ENCODE measurements around the gene CCDC134.

CCDC134 gene

DNA sequence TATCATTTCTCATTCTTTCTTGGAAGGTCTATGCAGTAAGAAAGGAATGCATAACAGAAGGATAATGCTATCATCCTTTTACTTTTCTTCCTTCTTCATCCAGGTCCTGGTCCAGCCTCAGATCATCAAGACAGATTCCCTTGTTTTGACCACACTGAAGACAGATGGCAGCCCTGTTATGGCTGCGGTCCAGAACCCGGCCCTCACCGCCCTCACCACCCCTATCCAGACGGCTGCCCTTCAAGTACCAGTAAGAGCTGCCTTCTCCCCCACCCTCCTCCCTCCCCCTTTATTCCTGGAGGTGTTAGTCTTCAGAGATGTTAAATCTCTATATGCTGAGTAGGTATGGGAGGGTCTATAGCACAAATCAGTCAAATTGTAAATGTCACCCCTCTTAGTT lies 70.3 kb downstream of the CCDC134 start:
- H3K27ac ChIP-seq: no peak overlapping the region
- ChIA-PET POLR2A (ENCODE audit: low non-redundant PET) (interaction anchor here (0.6 kb wide), 1 partner anchor 196 kb away, joined by 6 read pairs; no protein-coding TSS in a partner anchor), CTCF (no interaction called here)
- no peak for DNase-seq (ENCODE audit: low spot score)
- TF ChIP-seq, protein P1, sequence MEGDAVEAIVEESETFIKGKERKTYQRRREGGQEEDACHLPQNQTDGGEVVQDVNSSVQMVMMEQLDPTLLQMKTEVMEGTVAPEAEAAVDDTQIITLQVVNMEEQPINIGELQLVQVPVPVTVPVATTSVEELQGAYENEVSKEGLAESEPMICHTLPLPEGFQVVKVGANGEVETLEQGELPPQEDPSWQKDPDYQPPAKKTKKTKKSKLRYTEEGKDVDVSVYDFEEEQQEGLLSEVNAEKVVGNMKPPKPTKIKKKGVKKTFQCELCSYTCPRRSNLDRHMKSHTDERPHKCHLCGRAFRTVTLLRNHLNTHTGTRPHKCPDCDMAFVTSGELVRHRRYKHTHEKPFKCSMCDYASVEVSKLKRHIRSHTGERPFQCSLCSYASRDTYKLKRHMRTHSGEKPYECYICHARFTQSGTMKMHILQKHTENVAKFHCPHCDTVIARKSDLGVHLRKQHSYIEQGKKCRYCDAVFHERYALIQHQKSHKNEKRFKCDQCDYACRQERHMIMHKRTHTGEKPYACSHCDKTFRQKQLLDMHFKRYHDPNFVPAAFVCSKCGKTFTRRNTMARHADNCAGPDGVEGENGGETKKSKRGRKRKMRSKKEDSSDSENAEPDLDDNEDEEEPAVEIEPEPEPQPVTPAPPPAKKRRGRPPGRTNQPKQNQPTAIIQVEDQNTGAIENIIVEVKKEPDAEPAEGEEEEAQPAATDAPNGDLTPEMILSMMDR (conservative IDR thresholded peaks at IDR 0.05; ENCODE audit: low read depth): no peak

DNA sequence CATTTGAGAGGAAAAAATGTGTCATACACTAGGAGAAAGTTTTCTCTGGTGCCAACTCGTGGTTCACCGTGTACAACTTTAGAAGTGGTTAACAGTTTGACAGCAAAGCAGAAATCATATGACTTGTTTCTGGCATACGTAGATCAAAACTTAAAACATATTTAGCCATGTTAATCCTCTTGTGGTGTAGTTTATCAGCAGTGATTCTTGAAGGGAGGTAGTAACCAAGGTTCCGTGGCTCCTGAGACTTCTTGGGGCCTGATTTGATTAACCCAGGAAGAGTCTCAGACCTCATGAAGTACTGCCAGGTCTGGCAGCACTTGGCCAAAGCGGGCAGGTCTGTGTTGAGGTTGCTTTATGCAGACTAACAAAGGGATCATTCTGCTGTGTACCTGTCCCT lies 72.9 kb downstream of the CCDC134 start:
- DNase-seq (ENCODE audit: low spot score): no peak
- H3K27ac ChIP-seq: no peak overlapping the region
- POLR2A ChIA-PET (ENCODE audit: low non-redundant PET): no interaction called here
- TF ChIP-seq, protein P1 (conservative IDR thresholded peaks at IDR 0.05; ENCODE audit: low read depth): no peak
- CTCF ChIA-PET: no interaction called here

DNA sequence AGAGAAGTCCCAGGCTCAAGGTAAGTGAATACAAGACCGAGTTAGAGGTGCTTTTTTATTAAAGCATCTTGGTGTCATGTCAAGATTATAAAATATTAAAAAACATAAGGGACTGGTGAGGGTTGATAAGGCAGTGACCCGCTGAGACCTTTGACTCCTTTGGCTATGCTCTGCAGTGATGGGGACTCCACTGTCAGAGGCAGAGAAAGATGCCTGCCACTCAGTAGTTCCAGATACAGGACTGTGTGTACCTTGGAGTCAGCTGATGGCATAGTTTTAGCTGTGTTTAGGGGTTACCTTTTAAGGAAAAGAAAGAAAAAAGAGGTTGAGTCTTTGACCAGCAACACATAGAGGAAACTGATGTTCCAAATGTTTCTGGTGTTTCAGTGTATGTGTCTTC lies 73.6 kb downstream of the CCDC134 start:
- DNase-seq (ENCODE audit: low spot score): no peak
- ChIA-PET CTCF (no interaction called here), POLR2A (ENCODE audit: low non-redundant PET) (no interaction called here)
- no peak overlapping the region for H3K27ac ChIP-seq
- TF ChIP-seq, protein P1 (conservative IDR thresholded peaks at IDR 0.05; ENCODE audit: low read depth): no peak

DNA sequence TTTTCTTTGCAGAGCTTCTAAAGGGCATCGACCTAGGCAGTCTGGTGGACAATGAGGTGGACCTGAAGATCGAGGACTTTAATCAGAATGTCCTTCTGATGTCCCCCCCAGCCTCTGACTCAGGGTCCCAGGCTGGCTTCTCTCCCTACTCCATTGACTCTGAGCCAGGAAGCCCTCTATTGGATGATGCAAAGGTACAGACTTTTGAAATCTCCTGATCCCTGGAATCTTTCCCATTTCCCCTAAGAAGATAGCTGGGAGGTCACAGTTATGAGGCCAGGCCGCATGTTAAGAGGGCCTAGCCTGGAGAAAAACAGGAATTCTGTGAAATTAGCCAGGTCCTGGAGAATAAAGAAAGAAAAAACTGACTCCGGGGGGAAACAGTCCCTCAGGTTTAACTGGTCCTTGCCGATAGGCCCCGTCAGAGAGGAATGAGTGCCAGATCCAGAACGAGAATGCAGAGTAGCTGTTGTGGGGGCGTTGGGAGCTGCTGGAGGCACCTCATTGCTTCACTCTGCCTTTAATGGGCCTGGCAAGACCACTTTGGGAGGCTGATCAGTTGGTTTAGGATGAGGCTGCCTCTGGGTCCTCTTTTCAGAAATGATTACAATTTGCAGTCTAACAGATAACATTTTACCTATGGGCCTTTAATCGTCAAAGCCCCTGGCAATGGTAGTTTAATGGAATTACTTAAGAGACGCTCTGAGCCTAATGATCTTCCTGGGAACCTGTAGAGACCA lies 75.2 kb downstream of the CCDC134 start:
- ChIA-PET CTCF (interaction anchor here (0.8 kb wide), 1 partner anchor 66 kb away, joined by 3 read pairs; no protein-coding TSS in a partner anchor), POLR2A (ENCODE audit: low non-redundant PET) (interaction anchor here (0.5 kb wide), 1 partner anchor 132 kb away, joined by 3 read pairs; no protein-coding TSS in a partner anchor)
- H3K27ac ChIP-seq: peak overlapping the region; percentile 39
- DNase-seq (ENCODE audit: low spot score): no peak
- TF ChIP-seq, protein P1 (conservative IDR thresholded peaks at IDR 0.05; ENCODE audit: low read depth): no peak
